Mesendoderm (in vitro differentiated cells): ENCODE results near the gene TTC39C.
A peak's percentile ranks its signal among the peaks of the same experiment; 100 is the strongest.
"Not testable (repeated sequence)": the region's sequence is repeated elsewhere in the genome, so short reads cannot be mapped to it uniquely, and the experiment has no call there.

ENCODE experiments used
- DNase-seq: peaks from one replicate; pipeline ENCODE4 v3.0.0; 2013
- H2AK5ac ChIP-seq: 2 replicates; pipeline ENCODE4 v1.6.1; 2013; ENCODE audit warnings: low read length, inconsistent platforms
- H2BK120ac ChIP-seq: 2 replicates; pipeline ENCODE4 v1.6.1; 2013; ENCODE audit warnings: low read depth, mild to moderate bottlenecking, low read length, moderate library complexity, mixed read lengths
- H2BK15ac ChIP-seq: replicated peaks from 2 replicates; pipeline ENCODE4 v1.6.1; 2013; ENCODE audit warnings: low read depth, mild to moderate bottlenecking, moderate library complexity
- H2BK5ac ChIP-seq: 2 replicates; pipeline ENCODE4 v1.6.1; 2013; ENCODE audit warnings: low read length, inconsistent platforms
- H3K18ac ChIP-seq: 2 replicates; pipeline ENCODE4 v1.6.1; 2013; ENCODE audit warnings: mild to moderate bottlenecking, low read length, mixed read lengths
- H3K23ac ChIP-seq: one replicate; pipeline ENCODE4 v1.6.1; 2013; ENCODE audit warnings: low read length
- H3K27ac ChIP-seq: 2 replicates; pipeline ENCODE4 v1.5.1; 2013; ENCODE audit warnings: low read depth, mild to moderate bottlenecking, inconsistent platforms, low read length, moderate library complexity
- H3K27me3 ChIP-seq: 2 replicates; pipeline ENCODE4 v1.6.1; 2013; ENCODE audit warnings: low read length, control low read depth, mild to moderate bottlenecking, inconsistent platforms; ENCODE audit not compliant: insufficient read depth, poor library complexity
- H3K36me3 ChIP-seq: 2 replicates; pipeline ENCODE4 v1.6.1; 2013; ENCODE audit warnings: low read length, inconsistent platforms; ENCODE audit not compliant: control insufficient read depth, insufficient read depth
- H3K4ac ChIP-seq: one replicate; pipeline ENCODE4 v1.6.1; 2013; ENCODE audit warnings: low read depth, mild to moderate bottlenecking, low read length, moderate library complexity
- H3K4me1 ChIP-seq: 2 replicates; pipeline ENCODE4 v1.6.1; 2013; ENCODE audit warnings: low read depth, low read length, inconsistent platforms; ENCODE audit not compliant: control insufficient read depth
- H3K4me2 ChIP-seq: 2 replicates; pipeline ENCODE4 v1.6.1; 2013; ENCODE audit warnings: low read length
- H3K4me3 ChIP-seq: 2 replicates; pipeline ENCODE4 v1.5.1; 2013; ENCODE audit warnings: mild to moderate bottlenecking, low read length
- H3K56ac ChIP-seq: one replicate; pipeline ENCODE4 v1.6.1; 2013; ENCODE audit warnings: low read length
- H3K79me1 ChIP-seq: 2 replicates; pipeline ENCODE4 v1.6.1; 2013; ENCODE audit warnings: low read length, inconsistent platforms
- H3K79me2 ChIP-seq: 2 replicates; pipeline ENCODE4 v1.6.1; 2013; ENCODE audit warnings: mild to moderate bottlenecking, low read length; ENCODE audit not compliant: control insufficient read depth, insufficient read depth
- H3K9ac ChIP-seq: 2 replicates; pipeline ENCODE4 v1.6.1; 2013; ENCODE audit warnings: low read length, inconsistent platforms
- H4K5ac ChIP-seq: one replicate; pipeline ENCODE4 v1.6.1; 2013; ENCODE audit warnings: low read length
- H4K8ac ChIP-seq: one replicate; pipeline ENCODE4 v1.6.1; 2013; ENCODE audit warnings: low read depth, mild to moderate bottlenecking, control low read depth, low read length, moderate library complexity
- WGBS: extraction: QIAGEN DNeasy Blood & Tissue Kit; methylation state at CpG from one replicate; pipeline ENCODE4 v1.1.7; 2013; ENCODE audit warnings: low lambda C conversion rate, missing lambda C conversion rate; ENCODE audit not compliant: insufficient coverage; ENCODE audit errors: extremely low coverage; 5-methylcytosine and 5-hydroxymethylcytosine counted together

Gene TTC39C

GRCh38 chr18:24071779-24072178 is 57.2 kb downstream of the TTC39C start:
- H3K4me2 ChIP-seq, result no peak overlapping the region
- no peak for DNase-seq
- H3K79me2 ChIP-seq, result no peaks in the 10 kb centered on the region

GRCh38 chr18:24072743-24073142 is 58.2 kb downstream of the TTC39C start:
- H4K8ac ChIP-seq, result no peak overlapping the region
- H3K4me1 ChIP-seq, result no peaks in the 10 kb centered on the region
- H2AK5ac ChIP-seq, result no peak overlapping the region
- H2BK5ac ChIP-seq, result no peak overlapping the region
- no peaks in the 10 kb centered on the region for H3K27me3 ChIP-seq
- H2BK15ac ChIP-seq, result no peak overlapping the region
- WGBS, result no CpG with 5 or more reads among the region's 1 CpG
- no peak overlapping the region for H2BK120ac ChIP-seq
- no peaks in the 10 kb centered on the region for H3K79me2 ChIP-seq
- H3K4me2 ChIP-seq, result no peak overlapping the region
- H3K18ac ChIP-seq, result no peak overlapping the region
- DNase-seq, result no peak
- H3K79me1 ChIP-seq, result no peaks in the 10 kb centered on the region
- H3K36me3 ChIP-seq, result no peaks in the 10 kb centered on the region
- H3K4me3 ChIP-seq, result no peak overlapping the region
- H3K9ac ChIP-seq, result no peak overlapping the region
- H3K56ac ChIP-seq, result no peak overlapping the region
- no peak overlapping the region for H3K27ac ChIP-seq
- H4K5ac ChIP-seq, result no peak overlapping the region
- no peak overlapping the region for H3K4ac ChIP-seq
- no peak overlapping the region for H3K23ac ChIP-seq

More at GRCh38 chr18:24071779-24072178, 57.2 kb downstream of the TTC39C start:
- Histone ChIP-seq H2BK120ac (no peak overlapping the region), H2AK5ac (no peak overlapping the region), H2BK15ac (no peak overlapping the region), H4K5ac (no peak overlapping the region), H3K36me3 (no peaks in the 10 kb centered on the region), H3K9ac (no peak overlapping the region), H3K79me1 (no peaks in the 10 kb centered on the region), H3K27me3 (no peaks in the 10 kb centered on the region), H3K4me3 (no peak overlapping the region), H4K8ac (no peak overlapping the region), H2BK5ac (no peak overlapping the region), H3K56ac (no peak overlapping the region), H3K4ac (no peak overlapping the region), H3K27ac (no peak overlapping the region), H3K23ac (no peak overlapping the region), H3K18ac (no peak overlapping the region), H3K4me1 (no peaks in the 10 kb centered on the region)

DNA sequence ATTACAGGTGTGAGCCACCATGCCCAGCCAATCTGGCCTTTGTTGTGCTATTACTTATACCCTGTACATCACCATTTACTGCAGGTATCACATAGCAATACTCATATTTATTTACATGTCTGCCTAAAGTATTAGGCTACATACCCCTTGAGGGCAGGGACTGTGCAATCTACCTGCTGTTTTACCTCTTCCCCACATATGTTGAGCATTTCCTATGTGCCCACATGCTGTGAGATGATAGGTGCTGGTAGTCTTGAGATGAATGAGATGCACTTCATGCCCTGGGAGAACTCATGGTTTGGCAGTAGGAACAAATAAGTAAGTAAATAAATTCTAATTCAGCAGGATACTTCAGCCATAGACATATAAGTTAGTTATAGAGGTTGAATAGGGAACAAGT is 59.2 kb downstream of the TTC39C start:
- Histone ChIP-seq H3K27me3 (no peaks in the 10 kb centered on the region), H3K23ac (no peak overlapping the region), H3K4ac (no peak overlapping the region), H4K8ac (no peak overlapping the region), H3K36me3 (no peaks in the 10 kb centered on the region), H3K4me2 (no peak overlapping the region), H4K5ac (no peak overlapping the region), H3K4me1 (no peaks in the 10 kb centered on the region), H2BK120ac (no peak overlapping the region), H2BK15ac (no peak overlapping the region), H2BK5ac (no peak overlapping the region), H3K4me3 (no peak overlapping the region), H3K56ac (no peak overlapping the region), H3K27ac (no peak overlapping the region), H3K18ac (no peak overlapping the region), H3K79me2 (no peaks in the 10 kb centered on the region), H3K9ac (no peak overlapping the region), H2AK5ac (no peak overlapping the region), H3K79me1 (no peaks in the 10 kb centered on the region)
- no peak for DNase-seq

- not testable (repeated sequence) for H3K23ac ChIP-seq, DNase-seq, H2BK120ac ChIP-seq, H3K18ac ChIP-seq, H3K4me1 ChIP-seq, H2AK5ac ChIP-seq, H3K56ac ChIP-seq, H3K36me3 ChIP-seq, H3K79me2 ChIP-seq, H3K4me3 ChIP-seq, H3K27me3 ChIP-seq, H3K4me2 ChIP-seq, H2BK5ac ChIP-seq, H3K9ac ChIP-seq, H4K8ac ChIP-seq, H3K79me1 ChIP-seq, H3K27ac ChIP-seq, H2BK15ac ChIP-seq, H4K5ac ChIP-seq, H3K4ac ChIP-seq
- no CpG with 5 or more reads among the region's 4 CpGs for WGBS
These were observed 60.2 kb downstream of the TTC39C start for GRCh38 chr18:24074757-24075156.

DNA sequence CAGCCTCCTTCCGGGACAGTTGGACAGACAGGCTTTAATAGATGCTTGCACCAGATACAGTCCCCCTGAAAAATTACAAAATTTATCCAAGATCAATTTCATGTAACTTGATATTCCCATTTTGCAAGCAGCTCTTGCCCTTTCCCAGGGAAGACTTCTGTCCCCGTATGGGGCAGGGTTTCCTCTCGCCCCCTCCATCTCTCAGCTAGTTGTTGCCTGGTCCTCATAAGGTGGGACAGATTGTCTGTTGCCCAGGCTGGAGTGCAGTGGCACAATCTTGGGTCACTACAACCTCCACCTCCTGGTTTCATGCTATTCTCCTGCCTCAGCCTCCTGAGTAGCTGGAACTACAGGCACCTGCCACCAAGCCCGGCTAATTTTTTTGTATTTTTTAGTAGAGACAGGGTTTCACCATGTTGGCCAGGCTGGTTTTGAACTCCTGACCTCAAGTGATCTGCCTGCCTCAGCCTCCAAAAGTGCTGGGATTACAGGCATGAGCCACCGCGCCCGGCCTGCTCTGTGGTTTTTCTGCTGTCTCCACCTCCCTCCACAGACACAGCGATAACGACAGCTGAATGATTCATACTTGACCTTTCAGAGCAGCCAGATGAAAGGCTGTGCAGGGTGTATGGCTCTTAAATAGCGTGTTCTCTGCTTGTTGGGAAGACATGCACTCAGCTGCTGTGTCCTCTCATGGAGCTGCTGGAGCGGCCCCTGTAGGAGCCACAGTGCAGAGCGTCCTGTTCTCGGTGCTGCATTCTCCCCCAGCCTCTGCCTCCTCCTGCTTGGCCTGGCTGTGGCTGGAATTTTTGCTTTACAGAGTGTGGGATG is 61.4 kb downstream of the TTC39C start:
- no peak overlapping the region for H2BK120ac ChIP-seq
- H4K8ac ChIP-seq, result no peak overlapping the region
- no peak overlapping the region for H3K4ac ChIP-seq
- no peak overlapping the region for H3K27ac ChIP-seq
- no peaks in the 10 kb centered on the region for H3K36me3 ChIP-seq
- H3K9ac ChIP-seq, result no peak overlapping the region
- no peak overlapping the region for H4K5ac ChIP-seq
- DNase-seq, result peak; percentile 63
- no CpG with 5 or more reads among the region's 13 CpGs for WGBS
- H3K27me3 ChIP-seq, result no peaks in the 10 kb centered on the region
- no peaks in the 10 kb centered on the region for H3K79me2 ChIP-seq
- H3K18ac ChIP-seq, result no peak overlapping the region
- H2BK15ac ChIP-seq, result no peak overlapping the region
- H3K4me1 ChIP-seq, result no peaks in the 10 kb centered on the region
- no peak overlapping the region for H3K4me3 ChIP-seq
- no peak overlapping the region for H2AK5ac ChIP-seq
- no peak overlapping the region for H3K4me2 ChIP-seq
- H3K79me1 ChIP-seq, result no peaks in the 10 kb centered on the region
- H3K56ac ChIP-seq, result no peak overlapping the region
- no peak overlapping the region for H2BK5ac ChIP-seq
- no peak overlapping the region for H3K23ac ChIP-seq

DNA sequence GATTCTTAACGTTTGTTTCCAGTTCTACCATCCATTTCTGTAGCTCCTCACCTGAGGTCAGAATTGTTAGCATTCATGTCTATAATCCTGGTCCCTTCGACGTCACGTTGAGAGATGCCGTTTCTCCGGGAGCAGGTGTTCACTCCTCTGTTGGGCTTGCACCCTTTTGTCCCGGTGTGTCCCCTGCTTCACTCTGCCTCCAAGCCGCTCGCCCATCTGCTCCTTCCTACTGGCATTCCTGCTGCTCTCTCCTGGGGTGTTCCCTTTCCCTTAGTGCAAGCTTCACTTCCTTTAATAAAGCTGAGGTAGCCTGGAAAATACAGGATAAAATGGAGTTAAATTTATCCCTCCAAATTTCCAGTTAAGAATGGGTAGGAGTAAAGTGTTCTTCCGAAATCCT is 62.4 kb downstream of the TTC39C start:
- Histone ChIP-seq H3K9ac (no peak overlapping the region), H3K79me2 (no peaks in the 10 kb centered on the region), H3K79me1 (no peaks in the 10 kb centered on the region), H4K5ac (no peak overlapping the region), H2BK15ac (no peak overlapping the region), H2BK5ac (no peak overlapping the region), H3K23ac (no peak overlapping the region), H2BK120ac (no peak overlapping the region), H3K56ac (no peak overlapping the region), H3K4me1 (no peaks in the 10 kb centered on the region), H3K4me2 (no peak overlapping the region), H3K18ac (no peak overlapping the region), H3K27me3 (no peaks in the 10 kb centered on the region), H3K4ac (no peak overlapping the region), H3K4me3 (no peak overlapping the region), H2AK5ac (no peak overlapping the region), H3K27ac (no peak overlapping the region), H4K8ac (no peak overlapping the region), H3K36me3 (no peaks in the 10 kb centered on the region)
- no CpG with 5 or more reads among the region's 10 CpGs for WGBS
- no peak for DNase-seq
